Right lobe of liver (tissue), 4 donors: ENCODE results near the gene CST8.

Experiments used
- POLR2A ChIP-seq: fragments of 450-650 bp; IDR thresholded peaks from one replicate; pipeline ENCODE4 v1.6.1; 2017; ENCODE audit warnings: antibody characterized with exemption, mild to moderate bottlenecking
- TF ChIP-seq, protein P1 (sequence below), 4 donors: fragments of 200-600 bp in 3 of 4; fragments of 450-650 bp in 1 of 4; IDR thresholded peaks; one replicate each; pipeline versions ENCODE4 v1.5.1 to v1.8.0; 2016 to 2022; ENCODE audit warnings: antibody characterized with exemption in 4 of 4, mild to moderate bottlenecking in 2 of 4
- donor health status: DM: no; HTN: no; CAD: no.
- donor health status: DM: no; HTN: no; CAD: no.
- donor health status: DM: no; HTN: yes; CAD: no.

DNA sequence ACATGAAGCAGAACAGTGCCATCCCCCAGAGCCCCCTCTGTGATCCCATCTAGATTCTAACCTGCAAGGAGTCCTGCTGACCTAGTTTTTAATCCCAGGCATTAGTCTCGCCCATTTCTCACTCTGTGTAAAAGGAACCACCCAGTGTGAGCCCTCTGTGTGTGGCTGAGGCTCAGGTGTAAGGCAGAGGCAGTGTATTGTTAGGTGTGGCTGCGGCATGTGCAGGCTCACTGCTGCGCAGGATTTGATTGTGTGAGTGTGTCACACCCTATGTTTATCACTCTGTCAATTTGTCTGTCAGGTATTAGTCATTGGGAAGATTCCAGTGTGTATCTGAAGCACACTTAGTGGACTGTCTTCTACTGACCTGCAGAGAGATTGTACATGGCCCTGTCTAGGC is 13.7 kb upstream of the CST8 start:
- TF ChIP-seq POLR2A = no peak
- TF ChIP-seq, protein P1, sequence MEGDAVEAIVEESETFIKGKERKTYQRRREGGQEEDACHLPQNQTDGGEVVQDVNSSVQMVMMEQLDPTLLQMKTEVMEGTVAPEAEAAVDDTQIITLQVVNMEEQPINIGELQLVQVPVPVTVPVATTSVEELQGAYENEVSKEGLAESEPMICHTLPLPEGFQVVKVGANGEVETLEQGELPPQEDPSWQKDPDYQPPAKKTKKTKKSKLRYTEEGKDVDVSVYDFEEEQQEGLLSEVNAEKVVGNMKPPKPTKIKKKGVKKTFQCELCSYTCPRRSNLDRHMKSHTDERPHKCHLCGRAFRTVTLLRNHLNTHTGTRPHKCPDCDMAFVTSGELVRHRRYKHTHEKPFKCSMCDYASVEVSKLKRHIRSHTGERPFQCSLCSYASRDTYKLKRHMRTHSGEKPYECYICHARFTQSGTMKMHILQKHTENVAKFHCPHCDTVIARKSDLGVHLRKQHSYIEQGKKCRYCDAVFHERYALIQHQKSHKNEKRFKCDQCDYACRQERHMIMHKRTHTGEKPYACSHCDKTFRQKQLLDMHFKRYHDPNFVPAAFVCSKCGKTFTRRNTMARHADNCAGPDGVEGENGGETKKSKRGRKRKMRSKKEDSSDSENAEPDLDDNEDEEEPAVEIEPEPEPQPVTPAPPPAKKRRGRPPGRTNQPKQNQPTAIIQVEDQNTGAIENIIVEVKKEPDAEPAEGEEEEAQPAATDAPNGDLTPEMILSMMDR (IDR thresholded peaks at IDR 0.05) = no peak
